GM19025 (cell line): ENCODE measurements around the gene SLC7A11.
"Not testable (repeated sequence)": the region's sequence is repeated elsewhere in the genome, so short reads cannot be mapped to it uniquely, and the experiment has no call there.

Experiments used
- ATAC-seq: cut with Tn5 transposase; IDR thresholded peaks from one replicate; pipeline ENCODE4 v1.9.1; 2021; ENCODE audit warnings: mild to moderate bottlenecking, low read depth, moderate library complexity; ENCODE audit not compliant: unreplicated experiment

The SLC7A11 gene

DNA sequence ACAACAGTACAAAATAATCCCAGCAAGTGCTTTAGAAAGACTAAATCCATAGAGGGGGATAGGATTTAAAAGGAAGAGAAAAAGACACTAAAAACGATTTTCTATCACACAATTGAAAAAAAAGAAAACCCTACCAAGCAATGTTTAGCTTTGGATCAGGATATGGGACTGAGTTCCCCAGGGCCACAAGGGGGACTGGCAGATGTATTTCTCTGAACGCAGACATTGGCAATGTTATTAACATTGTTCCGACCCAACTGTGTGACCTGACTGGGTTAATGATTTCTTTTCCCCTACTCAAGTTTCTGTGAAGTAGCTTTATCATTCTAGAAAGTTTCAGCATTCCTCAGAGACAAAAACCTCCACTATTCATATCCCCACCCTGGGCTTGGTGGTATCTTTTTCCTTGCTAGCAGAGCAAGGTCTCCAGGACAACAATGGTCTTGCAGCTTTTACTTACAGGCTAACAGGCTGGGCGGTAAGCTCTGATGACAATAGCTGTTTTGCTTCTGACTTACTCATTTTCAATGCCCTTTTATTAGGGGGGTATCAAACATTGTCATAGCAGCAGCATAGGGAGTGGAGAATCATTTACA lies 25.8 kb downstream of the SLC7A11 start:
- no peak for ATAC-seq

DNA sequence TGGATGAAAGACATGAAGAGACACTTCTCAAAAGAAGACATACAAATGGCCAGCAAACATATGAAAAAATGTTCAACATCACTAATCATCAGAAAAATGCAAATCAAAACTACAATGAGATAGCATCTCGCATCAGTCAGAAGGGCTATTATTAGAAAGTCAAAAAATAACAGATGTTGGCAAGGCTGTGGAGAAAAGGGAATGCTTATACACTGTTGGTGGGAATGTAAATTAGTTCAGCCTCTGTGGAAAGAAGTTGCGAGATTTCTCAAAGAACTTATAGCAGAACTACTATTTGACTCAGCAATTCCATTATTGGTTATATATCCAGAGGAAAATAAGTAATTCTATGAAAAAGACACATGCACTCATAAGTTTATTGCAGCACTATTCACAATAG lies 31.6 kb downstream of the SLC7A11 start:
- not testable (repeated sequence) for ATAC-seq

DNA sequence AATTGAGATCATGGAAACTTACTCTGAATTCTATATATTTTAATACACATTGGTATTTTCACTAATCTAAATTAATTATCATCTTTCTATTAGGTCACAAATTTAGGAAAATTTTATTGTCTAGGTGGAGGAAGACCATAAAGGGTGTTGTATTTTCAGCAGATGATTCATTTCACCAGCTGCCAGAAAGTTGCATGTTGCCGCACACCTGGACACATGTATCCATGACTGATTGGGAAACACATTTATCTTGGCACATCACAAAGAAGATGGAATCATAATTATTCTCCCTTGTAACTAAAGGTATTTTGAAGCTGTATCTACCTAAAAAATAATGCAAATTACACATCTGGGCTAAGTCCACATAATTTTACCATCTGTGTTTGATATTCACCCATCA lies 33.1 kb downstream of the SLC7A11 start:
- ATAC-seq, result no peak

DNA sequence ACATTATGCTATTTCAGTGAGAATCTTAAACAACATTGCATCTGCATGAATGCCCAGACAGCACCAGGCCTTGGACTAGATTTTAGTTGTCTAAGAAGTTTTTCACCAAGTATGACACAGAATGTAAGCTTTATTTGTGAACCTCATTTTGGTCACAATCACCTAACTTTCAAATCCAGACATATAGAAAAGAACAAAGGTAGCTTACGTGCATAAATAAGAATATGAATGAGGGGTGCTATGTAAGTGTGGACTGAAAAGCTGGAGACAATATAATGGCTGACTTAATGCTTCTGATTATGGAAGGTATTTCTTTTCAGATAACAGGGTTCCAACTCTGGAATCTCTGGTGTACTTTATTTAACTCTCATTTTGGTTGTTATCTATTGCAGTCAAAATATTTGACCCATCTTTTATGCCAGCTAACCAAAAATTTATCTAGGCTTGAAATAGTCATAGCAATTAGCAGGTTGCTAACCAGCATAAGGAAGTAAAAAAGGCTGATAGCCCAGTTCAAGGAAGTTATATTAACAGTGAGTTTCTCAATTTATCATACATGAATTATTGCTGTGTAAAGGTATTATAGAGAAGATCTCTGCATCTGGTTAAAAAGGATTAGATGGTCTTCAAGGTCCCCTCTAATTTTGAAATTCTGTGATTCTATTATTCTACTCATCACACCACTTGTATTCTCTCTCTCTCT lies 36.5 kb downstream of the SLC7A11 start:
- no peak for ATAC-seq

DNA sequence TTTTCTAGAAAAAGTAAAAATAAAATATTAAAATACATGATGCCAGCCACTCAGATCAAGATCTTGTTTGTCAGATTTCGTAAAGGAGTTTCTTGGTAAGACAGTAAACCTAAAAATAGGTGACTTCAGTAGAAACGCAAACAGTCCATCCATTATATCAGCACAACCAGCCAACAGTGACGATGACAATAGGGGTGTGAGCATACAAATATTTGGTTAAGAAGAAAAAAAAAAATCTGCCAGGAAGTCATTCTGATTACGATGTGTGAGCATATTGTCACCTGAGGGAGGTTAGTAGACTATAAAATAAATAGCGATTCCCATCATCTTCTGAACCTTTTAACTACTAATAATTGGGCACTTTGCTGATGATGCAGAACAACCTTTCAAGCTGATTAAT lies 37.6 kb downstream of the SLC7A11 start:
- ATAC-seq, result no peak

DNA sequence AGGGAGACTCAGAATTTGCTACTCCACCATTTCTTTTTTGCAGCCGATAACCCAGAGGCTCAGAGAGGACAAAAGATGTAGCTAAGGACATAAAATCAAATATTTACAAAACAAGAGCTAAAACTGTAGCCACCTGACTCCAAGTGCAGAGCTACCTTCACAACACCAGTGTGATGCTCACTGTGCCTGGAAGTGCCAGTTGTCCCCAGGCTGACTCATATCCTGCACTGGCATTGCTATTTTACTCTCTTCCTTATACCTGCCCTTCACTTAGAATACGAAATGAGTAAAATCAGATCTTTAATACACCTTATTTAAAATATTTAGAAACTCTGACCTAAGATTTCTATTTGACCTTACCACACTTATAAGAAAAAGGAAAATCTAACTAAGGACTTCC lies 39.5 kb downstream of the SLC7A11 start:
- ATAC-seq, result no peak

DNA sequence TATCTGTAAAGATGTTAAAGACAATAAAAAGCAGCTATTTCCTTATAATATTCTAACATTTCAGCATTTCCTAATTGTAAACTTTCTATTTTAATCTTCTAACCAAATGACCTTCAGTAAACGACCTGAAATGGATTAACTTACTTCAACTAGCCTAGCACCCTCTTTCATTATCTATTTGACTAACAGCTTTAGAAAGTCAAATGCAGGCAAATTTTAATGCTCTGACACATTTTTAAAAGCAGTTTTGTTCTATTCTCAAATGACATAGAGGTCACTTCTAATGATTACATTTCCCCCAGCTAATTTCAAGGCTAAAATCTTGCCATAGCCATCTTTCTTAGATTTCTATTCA lies 41.9 kb downstream of the SLC7A11 start:
- peak; percentile 46 for ATAC-seq

DNA sequence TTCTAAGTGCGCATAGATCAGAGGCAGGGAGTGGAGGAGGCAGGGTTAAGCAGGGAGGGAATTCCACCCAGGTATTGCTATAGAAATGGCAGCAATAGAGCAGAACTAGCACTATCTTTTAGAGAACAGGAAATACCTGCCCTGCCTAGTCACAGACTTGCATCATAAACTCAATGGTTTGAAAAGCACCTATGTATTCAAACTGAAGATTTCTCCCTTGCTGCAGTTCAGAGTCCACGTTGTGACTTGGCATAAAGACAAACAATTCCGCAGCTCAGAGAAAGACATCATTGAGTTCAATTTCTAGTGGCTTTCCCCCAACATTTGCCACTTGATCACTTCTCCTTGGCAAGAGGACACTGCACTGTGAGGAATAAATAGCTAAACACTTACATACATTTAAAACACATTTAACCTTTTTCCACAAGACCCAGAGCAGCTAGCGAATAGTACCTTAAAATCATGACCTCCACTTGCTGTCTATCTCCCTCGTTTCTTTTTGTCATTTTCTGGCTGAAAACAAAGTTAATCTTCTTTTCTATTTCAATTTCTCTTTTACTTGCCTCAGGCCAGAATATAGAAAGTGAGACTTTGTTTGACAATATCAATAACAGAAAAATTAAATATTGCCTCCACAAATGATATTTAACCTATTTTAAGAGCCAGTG lies 42.4 kb downstream of the SLC7A11 start:
- ATAC-seq, result peak; percentile 65

DNA sequence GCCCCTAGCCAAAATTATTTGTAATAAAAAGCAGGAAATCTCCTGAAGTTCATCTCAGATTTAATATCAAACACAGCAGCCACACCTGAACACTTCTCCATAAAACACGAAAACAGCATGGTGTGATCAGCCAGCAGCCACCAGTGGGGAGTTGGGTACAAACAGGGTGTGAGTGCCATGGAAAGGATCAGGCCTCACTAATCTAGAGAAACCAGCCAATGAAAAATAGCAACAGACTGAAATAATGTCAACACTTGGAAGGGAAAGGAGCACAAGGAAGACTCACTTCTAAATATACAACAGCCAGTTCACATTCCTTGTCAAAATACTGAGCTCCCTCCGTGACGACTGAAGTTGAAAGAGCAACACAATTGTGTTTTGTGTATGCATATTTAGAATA lies 46.0 kb downstream of the SLC7A11 start:
- no peak for ATAC-seq

DNA sequence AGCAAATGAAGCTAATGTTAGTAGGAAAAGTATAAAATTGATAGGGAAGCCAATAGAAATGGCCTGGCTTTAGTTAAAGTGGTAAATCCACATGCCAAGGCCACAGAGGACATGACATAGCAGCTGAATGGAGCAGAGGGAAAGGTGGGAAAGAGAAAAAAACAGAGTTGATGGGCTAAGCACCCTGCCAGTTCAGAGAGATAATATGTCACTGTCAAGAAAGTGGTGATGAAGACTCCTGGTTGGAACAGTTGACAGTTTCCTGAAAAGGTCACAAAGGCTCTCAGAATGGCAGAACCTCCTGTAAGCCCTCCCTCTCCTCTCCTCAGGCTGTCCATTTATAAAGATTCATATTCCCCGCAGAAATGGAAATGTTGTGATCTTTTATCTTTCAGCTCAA lies 48.2 kb downstream of the SLC7A11 start:
- ATAC-seq, result no peak

DNA sequence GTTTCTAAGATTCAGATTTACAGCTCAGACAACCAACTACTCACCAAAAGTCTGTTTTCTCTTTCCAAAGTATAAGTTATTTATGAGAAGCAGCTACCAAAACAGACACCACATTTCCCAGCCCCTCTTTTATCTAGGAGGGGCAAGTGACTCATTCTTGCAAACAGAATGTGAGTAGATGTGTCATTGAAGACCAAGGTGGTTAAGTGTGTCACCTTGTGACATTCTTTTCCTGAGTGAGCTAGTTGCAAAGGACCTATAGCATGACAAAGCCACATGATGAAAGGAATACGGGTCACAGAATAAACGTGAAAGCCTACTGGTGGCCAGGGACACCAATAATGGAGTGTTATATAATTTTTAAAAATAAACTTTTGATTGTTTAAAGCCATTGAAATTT lies 50.0 kb downstream of the SLC7A11 start:
- no peak for ATAC-seq

DNA sequence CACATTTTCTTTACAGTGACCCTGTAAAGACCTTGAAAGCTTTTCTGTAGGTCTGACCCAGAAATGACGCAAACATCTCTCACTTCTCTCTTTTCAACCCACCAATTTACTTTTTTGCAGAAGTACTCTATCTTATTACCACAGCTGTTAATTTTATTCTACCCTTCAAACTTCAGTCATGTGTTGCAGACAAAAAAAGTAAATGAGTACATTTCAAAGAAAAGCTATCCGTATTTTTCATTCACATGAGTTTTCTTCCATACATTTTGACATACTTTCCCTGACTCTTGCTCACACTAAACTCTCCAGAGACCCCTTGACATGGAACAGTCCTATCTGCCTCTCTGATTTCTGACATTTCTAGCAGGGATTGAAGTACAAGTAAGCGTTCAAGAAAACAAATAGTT lies 51.7 kb downstream of the SLC7A11 start:
- peak; percentile 98 for ATAC-seq

DNA sequence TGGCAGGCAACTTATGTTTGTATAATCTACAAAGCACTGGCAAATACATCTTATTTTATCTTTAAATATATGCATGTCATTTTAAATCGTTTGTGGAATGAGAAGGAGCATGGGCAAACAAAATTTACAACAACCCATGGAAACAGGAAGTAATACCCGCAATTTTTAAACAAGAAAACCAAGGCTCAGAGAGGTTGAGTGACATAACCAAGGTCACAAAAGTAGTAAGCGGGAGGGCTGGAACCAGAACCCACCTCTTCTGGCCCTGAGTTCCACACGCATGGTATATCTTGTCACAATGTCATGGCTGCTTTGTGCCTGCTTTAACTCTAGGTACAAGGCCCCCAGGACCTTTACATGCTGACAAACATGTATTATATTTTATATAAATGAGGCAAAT lies 52.9 kb downstream of the SLC7A11 start:
- ATAC-seq, result no peak

DNA sequence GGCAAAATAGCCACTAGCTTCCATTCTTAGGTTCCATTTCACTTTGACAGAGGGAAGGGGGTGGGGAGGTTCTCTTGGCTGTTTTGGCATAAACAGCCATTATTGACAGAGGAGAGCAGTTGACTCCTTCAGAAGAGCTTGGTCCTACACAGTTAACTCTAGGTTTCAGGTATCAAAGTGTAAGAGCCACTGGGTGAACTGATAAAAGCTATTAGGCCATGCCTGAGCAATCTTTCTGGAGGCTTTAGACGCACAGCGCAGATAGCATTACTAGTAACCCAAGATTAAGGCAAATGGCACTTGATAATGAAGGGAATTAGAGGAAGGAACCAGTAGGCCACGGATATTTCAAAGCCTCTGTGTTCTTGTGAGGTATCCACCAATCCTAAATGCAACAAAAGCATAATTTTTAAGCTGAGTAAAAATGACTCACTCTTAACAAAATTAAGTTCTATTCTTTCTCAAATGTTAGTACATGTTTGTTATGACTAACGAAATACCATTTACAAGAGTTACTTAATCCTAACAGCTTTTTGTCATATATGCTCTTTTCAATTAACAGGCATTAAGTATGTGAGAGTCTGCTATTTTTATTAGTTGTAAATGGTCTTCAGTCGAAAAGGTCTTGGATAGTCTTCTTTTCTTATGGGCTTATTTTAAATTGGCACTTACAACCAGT lies 53.6 kb downstream of the SLC7A11 start:
- no peak for ATAC-seq

DNA sequence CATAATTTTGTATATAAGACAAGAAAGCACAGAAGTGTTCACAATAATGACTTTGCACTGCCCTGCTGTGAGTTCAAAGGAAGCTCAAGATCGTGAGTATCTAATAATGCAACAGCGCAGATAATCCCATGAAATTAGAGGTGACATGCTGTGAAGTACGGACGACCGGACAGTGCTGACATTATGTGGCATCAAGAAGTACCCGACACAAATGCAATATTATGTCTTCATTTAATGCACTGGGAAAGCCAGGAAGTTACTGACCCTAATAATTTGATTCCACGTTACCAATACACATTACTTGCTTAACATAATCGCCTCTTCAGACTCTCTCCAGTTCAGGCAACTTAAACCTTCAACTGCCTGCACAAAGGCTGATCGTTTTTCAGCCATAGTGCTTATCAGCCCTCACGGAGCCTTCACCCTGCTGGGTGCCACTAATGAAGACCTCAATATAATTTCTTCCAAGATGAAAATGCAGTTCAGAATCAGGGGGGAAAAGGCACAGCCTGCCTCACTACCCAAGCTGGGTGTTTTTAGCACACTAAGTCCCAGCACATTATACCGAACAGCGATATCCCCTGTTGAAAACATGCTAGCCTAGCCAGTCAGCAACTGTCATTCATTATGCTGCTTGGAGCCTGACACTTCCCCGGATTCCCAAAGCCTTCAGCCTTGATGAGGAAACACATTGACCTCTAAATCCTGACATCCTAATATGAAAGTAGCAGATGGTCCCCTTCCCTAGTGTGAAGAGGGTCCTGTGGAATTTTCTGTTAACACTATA lies 56.1 kb downstream of the SLC7A11 start:
- ATAC-seq, result no peak

DNA sequence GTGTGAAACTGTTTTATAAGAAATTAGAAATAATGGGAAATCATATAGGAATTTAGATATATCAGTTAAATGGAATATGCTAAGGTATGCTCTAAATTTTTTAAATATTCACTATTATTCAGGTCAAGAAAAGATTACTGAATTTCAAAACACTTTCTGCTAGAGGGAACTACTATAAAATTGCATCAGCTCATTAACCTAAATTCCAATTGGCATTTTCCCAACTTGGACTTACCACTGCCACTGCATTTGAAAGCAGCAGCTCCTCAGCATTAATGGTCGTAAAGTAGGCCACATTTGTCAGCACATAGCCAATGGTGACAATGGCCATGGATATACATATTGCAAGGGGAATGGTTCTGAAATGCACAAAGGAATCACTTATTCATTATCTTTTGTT lies 57.3 kb downstream of the SLC7A11 start:
- no peak for ATAC-seq

DNA sequence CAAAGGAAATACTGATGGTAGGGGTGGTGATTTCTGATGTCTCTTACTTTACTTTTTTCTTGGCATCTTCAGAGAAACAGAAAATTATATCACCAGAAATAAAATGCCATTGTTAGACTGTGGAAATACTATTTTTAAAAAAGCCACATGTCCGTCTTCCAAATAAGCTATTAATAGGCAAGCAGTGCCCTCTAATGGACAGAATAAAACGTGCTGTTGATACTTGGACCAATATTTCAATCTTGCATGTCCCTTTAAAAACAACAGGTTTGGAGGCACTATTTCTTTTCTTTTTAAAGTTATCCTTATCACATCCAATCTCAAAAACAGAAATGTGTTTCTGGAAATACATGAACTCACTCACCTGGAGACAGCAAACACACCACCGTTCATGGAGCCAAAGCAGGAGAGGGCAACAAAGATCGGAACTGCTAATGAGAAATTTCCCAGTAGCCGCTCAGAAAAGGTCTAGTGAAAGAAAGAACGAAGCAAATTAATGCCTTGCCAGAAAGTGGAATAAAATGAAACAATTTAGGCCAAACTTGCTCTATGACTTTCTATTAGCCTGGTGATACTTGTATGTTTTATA lies 59.2 kb downstream of the SLC7A11 start:
- ATAC-seq, result no peak

DNA sequence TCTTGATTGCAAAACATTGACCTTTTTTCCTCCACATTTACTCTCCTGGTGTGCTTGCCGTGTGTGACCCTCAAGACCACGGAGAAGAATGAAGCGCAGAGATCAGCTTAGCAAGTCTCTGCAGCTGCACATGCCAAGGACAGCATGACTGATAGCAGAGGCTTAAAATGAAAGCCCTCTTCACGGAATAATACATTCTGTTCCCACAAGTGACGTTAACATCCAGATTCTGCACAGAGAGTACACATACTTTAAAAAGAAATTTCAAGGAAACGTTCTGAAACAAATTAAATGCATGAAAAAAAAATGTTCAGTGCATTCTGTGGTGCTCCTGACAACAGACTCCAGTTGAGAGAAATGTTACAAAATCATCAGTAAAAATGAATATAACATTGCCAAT lies 60.9 kb downstream of the SLC7A11 start:
- ATAC-seq, result no peak

DNA sequence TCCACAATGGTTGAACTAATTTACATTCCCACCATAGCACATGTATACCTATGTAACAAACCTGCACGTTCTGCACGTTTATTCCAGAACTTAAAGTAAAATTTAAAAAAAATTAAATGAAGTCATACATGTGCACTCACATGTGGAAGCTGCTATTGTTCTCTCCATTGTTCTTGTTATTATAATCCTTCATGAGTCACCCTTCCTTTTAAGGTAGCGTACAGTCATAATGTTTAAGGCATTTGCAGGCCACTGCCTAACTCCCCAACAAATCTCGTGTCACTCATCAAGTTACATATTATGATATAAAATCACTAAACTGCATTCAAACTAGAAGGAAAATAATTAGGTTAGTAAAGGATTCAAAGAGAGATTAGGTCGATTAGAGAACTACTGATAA lies 63.6 kb downstream of the SLC7A11 start:
- no peak for ATAC-seq

DNA sequence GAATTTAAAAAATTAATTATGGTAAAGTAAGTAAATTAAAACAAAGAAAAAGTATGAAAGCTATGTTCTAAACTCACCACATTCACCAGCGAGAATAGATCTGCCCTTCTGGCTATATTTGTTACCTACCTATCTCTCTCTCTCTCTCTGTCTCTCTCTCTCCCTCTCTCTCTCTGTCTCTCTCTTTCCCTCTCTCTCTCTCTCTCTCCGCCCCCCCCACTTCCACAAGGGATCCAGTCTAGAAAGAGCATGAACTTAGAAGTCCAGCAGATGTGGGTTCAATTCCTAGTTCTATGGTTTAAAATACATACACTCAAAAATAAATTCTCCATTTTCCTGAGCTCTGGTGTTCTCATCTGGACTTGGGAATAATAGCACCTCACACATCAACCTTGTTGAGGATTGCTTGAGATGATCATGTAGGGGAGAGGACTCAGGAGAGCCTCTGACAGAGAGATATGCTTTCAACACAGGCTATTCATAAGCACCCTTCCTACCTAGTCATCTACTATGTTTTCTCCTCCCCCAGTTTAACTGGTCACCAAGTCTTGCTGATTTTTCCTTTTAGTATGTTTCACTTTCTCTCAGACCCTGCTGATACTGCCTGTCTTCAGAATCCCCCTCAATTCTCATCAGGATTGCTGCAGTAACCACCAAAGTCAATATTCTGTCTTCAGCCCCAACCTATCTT lies 64.7 kb downstream of the SLC7A11 start:
- no peak for ATAC-seq
